GM23338 (cell line): ENCODE data around the gene TCF3. TPM values are rescaled to one million over a fixed set of nuclear protein-coding genes. Genes with fewer than 3 reads are reported as not detected.

ENCODE experiments used
- ATAC-seq: fragments of 200-7000 bp; cut with Tn5 transposase; 3 replicates; pipeline ENCODE4 v1.9.1; 2020
- DNase-seq: peaks from one replicate; pipeline ENCODE4 v3.0.0-alpha.2; 2015; ENCODE audit warnings: low spot score
- H2AFZ ChIP-seq: fragments of 200-600 bp; sonication (generic); 2 replicates; pipeline ENCODE4 v1.8.0; 2016; ENCODE audit warnings: antibody characterized with exemption, mild to moderate bottlenecking, moderate library complexity
- H3F3A ChIP-seq: fragments of 200-600 bp; sonication (generic); replicated peaks from 2 replicates; pipeline ENCODE4 v1.8.0; 2017; ENCODE audit warnings: antibody characterized with exemption, mixed run types, low read depth
- H3K27ac ChIP-seq: fragments of 200-600 bp; sonication (generic); 2 replicates; pipeline ENCODE4 v1.6.1; 2016; ENCODE audit warnings: low read depth
- H3K27me3 ChIP-seq: fragments of 200-600 bp; sonication (generic); 2 replicates; pipeline ENCODE4 v1.8.0; 2016; ENCODE audit warnings: mild to moderate bottlenecking, mixed run types, moderate library complexity; ENCODE audit not compliant: insufficient read depth
- H3K36me3 ChIP-seq: fragments of 200-600 bp; sonication (generic); 2 replicates; pipeline ENCODE4 v1.8.0; 2016; ENCODE audit warnings: mild to moderate bottlenecking; ENCODE audit not compliant: insufficient read depth
- H3K4me1 ChIP-seq: fragments of 200-600 bp; sonication (generic); 2 replicates; pipeline ENCODE4 v1.8.0; 2016; ENCODE audit warnings: mild to moderate bottlenecking, moderate library complexity; ENCODE audit not compliant: insufficient read depth
- H3K4me2 ChIP-seq: fragments of 200-600 bp; sonication (generic); 2 replicates; pipeline ENCODE4 v1.7.1; 2017; ENCODE audit warnings: mixed run types
- H3K4me3 ChIP-seq: fragments of 200-600 bp; sonication (generic); 2 replicates; pipeline ENCODE4 v1.6.1; 2016; ENCODE audit warnings: mixed run types
- H3K79me2 ChIP-seq: fragments of 200-600 bp; sonication (generic); replicated peaks from 2 replicates; pipeline ENCODE4 v1.8.0; 2017; ENCODE audit warnings: mild to moderate bottlenecking; ENCODE audit not compliant: insufficient read depth
- H3K9me2 ChIP-seq: fragments of 200-600 bp; sonication (generic); 2 replicates; pipeline ENCODE4 v1.8.0; 2017; ENCODE audit not compliant: insufficient read depth
- H4K20me1 ChIP-seq: fragments of 200-600 bp; sonication (generic); replicated peaks from 2 replicates; pipeline ENCODE4 v1.8.0; 2017; ENCODE audit warnings: mild to moderate bottlenecking; ENCODE audit not compliant: insufficient read depth
- H3K27ac Mint-ChIP-seq: 2 replicates; pipeline ENCODE4 v1.8.0; 2020; ENCODE audit warnings: inconsistent platforms, mild to moderate bottlenecking, moderate library complexity, mixed read lengths
- H3K27me3 Mint-ChIP-seq: 3 replicates; pipeline ENCODE4 v1.8.0; 2022; ENCODE audit warnings: low read depth, mild to moderate bottlenecking, moderate library complexity, mixed read lengths, inconsistent platforms; ENCODE audit not compliant: insufficient read depth, poor library complexity
- H3K36me3 Mint-ChIP-seq: 3 replicates; pipeline ENCODE4 v1.8.0; 2021; ENCODE audit warnings: low read depth, mild to moderate bottlenecking, inconsistent platforms, moderate library complexity, mixed read lengths
- H3K4me1 Mint-ChIP-seq: 3 replicates; pipeline ENCODE4 v1.8.0; 2020; ENCODE audit warnings: mild to moderate bottlenecking, inconsistent platforms, mixed read lengths
- H3K4me3 Mint-ChIP-seq: 3 replicates; pipeline ENCODE4 v1.8.0; 2021; ENCODE audit warnings: moderate library complexity, mild to moderate bottlenecking, inconsistent platforms, mixed read lengths
- H3K9me3 Mint-ChIP-seq: 3 replicates; pipeline ENCODE4 v1.8.0; 2020; ENCODE audit warnings: moderate library complexity, mild to moderate bottlenecking, inconsistent platforms, mixed read lengths
- CREB1 ChIP-seq: fragments of 250-450 bp; sonication (Bioruptor Pico); IDR thresholded peaks from 2 replicates; pipeline ENCODE4 v1.5.0; 2020; ENCODE audit warnings: low read depth, mild to moderate bottlenecking, moderate library complexity
- EZH2 ChIP-seq: fragments of 200-600 bp; sonication (generic); IDR thresholded peaks from one replicate; pipeline ENCODE4 v1.8.0; 2017; ENCODE audit warnings: antibody characterized with exemption, mild to moderate bottlenecking, low read depth; ENCODE audit not compliant: unreplicated experiment
- EZH2phosphoT487 ChIP-seq: fragments of 200-600 bp; sonication (generic); IDR thresholded peaks from one replicate; pipeline ENCODE4 v1.8.1; 2018; ENCODE audit warnings: antibody characterized with exemption; ENCODE audit not compliant: unreplicated experiment
- JUNB ChIP-seq: IDR thresholded peaks from one replicate; pipeline ENCODE4 v1.6.1; 2016; ENCODE audit warnings: antibody characterized with exemption; ENCODE audit not compliant: unreplicated experiment
- STAT1 ChIP-seq: IDR thresholded peaks from one replicate; pipeline ENCODE4 v1.6.1; 2016; ENCODE audit warnings: antibody characterized with exemption; ENCODE audit not compliant: unreplicated experiment
- ZNF114 ChIP-seq: fragments of 250-450 bp; sonication (Bioruptor Pico); IDR thresholded peaks from 2 replicates; pipeline ENCODE4 v1.5.0; 2020; ENCODE audit warnings: mild to moderate bottlenecking, moderate library complexity
- ZNF331 ChIP-seq: fragments of 250-450 bp; sonication (Bioruptor Pico); IDR thresholded peaks from 2 replicates; pipeline ENCODE4 v1.5.0; 2020; ENCODE audit warnings: low read depth, mild to moderate bottlenecking, moderate library complexity
- polyA plus RNA-seq: library from polyadenylated mRNA; unstranded; fragments of >200 nt; fragmentation: Nextera tagmentation; extraction: Ambion mirVana; gene quantifications from 2 replicates; pipeline ENCODE4 v1.2.1, GENCODE V29; 2016
- total RNA-seq: library from RNA; depleted of rRNA; stranded (reverse); fragments of >200 nt; shearing (Covaris generic); gene quantifications from 2 replicates; pipeline ENCODE4 v1.2.3, GENCODE V29; 2014
- TF ChIP-seq, protein P1 (sequence below), 2 experiments: fragments of 200-600 bp in 1 of 2; sonication (generic) in 1 of 2; conservative IDR thresholded peaks; 2 replicates each; pipeline versions ENCODE4 v1.5.1 to v1.6.1; 2016 to 2017; ENCODE audit warnings: antibody characterized with exemption in 2 of 2, low read depth in 2 of 2, mild to moderate bottlenecking in 2 of 2, moderate library complexity in 1 of 2

Gene TCF3
- total and polyA plus RNA-seq, 2 experiments from 2014 or later = 166 to 383 TPM

DNA sequence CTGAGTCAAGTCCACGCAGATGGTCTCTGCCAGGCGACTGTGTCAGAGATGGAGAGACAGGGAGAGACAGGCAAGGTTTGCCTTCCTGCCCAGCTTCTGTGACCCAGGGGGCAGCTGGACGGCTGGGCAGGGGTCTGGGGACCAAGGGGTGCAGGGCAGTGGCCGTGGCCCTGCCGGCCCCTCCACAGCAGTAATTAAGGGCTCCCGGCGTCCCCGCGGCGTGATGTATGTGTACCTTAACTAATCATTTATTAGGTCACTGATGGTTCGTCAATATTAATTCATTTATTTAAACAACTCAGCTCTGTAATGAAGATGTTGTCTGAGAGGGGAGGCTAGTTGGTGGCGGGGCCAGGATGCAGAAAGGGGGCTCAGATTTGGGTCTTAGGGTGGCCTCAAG, 28.6 kb upstream of the TCF3 start:
- Histone ChIP-seq H3K4me3 (no peak overlapping the region), H3K4me1 (no peaks in the 10 kb centered on the region), H3K27me3 (peaks cover 34% of the 10 kb centered on the region), H3K36me3 (no peaks in the 10 kb centered on the region), H3F3A (no peaks in the 10 kb centered on the region), H3K9me2 (no peaks in the 10 kb centered on the region), H2AFZ (no peak overlapping the region), H4K20me1 (no peaks in the 10 kb centered on the region), H3K79me2 (no peaks in the 10 kb centered on the region), H3K27ac (no peak overlapping the region), H3K4me2 (no peak overlapping the region)
- DNase-seq (no peak), ATAC-seq (no peak)
- TF ChIP-seq STAT1 = no peak
- TF ChIP-seq CREB1 (CRISPR knock-in tag) = no peak
- TF ChIP-seq, protein P1, sequence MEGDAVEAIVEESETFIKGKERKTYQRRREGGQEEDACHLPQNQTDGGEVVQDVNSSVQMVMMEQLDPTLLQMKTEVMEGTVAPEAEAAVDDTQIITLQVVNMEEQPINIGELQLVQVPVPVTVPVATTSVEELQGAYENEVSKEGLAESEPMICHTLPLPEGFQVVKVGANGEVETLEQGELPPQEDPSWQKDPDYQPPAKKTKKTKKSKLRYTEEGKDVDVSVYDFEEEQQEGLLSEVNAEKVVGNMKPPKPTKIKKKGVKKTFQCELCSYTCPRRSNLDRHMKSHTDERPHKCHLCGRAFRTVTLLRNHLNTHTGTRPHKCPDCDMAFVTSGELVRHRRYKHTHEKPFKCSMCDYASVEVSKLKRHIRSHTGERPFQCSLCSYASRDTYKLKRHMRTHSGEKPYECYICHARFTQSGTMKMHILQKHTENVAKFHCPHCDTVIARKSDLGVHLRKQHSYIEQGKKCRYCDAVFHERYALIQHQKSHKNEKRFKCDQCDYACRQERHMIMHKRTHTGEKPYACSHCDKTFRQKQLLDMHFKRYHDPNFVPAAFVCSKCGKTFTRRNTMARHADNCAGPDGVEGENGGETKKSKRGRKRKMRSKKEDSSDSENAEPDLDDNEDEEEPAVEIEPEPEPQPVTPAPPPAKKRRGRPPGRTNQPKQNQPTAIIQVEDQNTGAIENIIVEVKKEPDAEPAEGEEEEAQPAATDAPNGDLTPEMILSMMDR (conservative IDR thresholded peaks at IDR 0.05; ENCODE audit: low read depth in 2 of 2) = no peak
- TF ChIP-seq EZH2phosphoT487 = no peak
- TF ChIP-seq ZNF114 (CRISPR knock-in tag) = no peak
- TF ChIP-seq JUNB = no peak
- TF ChIP-seq ZNF331 (CRISPR knock-in tag) = no peak
- TF ChIP-seq EZH2 = no peak
- Mint-ChIP-seq H3K36me3 (no peaks in the 10 kb centered on the region; the same call in 2 of the 3 replicates), H3K27ac (no peak overlapping the region), H3K4me3 (no peak overlapping the region), H3K9me3 (no peaks in the 10 kb centered on the region; the same call in 1 of the 3 replicates), H3K27me3 (peaks cover 29% of the 10 kb centered on the region), H3K4me1 (no peaks in the 10 kb centered on the region; the same call in 1 of the 3 replicates)

- peaks cover 62% of the 10 kb centered on the region for H3K27me3 ChIP-seq
- H3K4me3 Mint-ChIP-seq = no peak overlapping the region; the same call in 2 of the 3 replicates
- no peaks in the 10 kb centered on the region; the same call in 1 of the 3 replicates for H3K4me1 Mint-ChIP-seq
These were observed 25.7 kb upstream of the TCF3 start for GRCh38 chr19:1678073-1678472.

More at GRCh38 chr19:1678073-1678472, 25.7 kb upstream of the TCF3 start:
- Histone ChIP-seq H4K20me1 (no peaks in the 10 kb centered on the region), H3K4me2 (no peak overlapping the region), H2AFZ (no peak overlapping the region), H3K27ac (no peak overlapping the region), H3K79me2 (no peaks in the 10 kb centered on the region), H3K4me1 (no peaks in the 10 kb centered on the region; the same call in 1 of the 2 replicates), H3K4me3 (no peak overlapping the region), H3K36me3 (no peaks in the 10 kb centered on the region), H3F3A (no peaks in the 10 kb centered on the region), H3K9me2 (no peaks in the 10 kb centered on the region)
- Mint-ChIP-seq H3K27me3 (peaks cover 45% of the 10 kb centered on the region), H3K9me3 (no peaks in the 10 kb centered on the region; the same call in 1 of the 3 replicates), H3K36me3 (no peaks in the 10 kb centered on the region; the same call in 2 of the 3 replicates), H3K27ac (no peak overlapping the region)
- TF ChIP-seq ZNF114 (CRISPR knock-in tag) (no peak), STAT1 (no peak)
- ATAC-seq = no peak
- no peak for DNase-seq
